Measurements from ENCODE around the gene EBF3. TPM values are rescaled to one million over a fixed set of nuclear protein-coding genes. Genes with fewer than 3 reads are reported as not detected.

EBF3 gene
- total RNA-seq, 1 experiment from 2014 or later = not detected

DNA sequence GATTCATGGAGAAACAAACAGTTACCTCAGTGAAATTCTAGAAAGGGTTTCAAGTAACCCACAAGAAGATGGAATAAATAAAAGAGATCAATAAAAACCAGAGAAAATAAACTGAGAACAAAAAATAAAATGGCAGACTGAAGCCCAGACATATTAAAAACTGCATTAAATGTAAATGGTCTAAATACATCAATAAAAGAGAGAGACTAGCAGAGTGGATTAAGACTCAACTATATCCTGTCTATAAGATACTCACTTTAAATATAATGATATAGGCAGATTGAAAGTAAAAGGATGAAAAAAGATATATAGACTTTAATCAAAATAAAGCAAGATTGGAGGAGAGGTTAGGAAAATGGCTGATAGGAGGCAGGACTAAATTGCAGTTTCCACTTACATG is 18.8 kb upstream of the EBF3 start:
- peaks cover 1% of the 10 kb centered on the region; the same call in 1 of the 2 replicates for H3K27me3 ChIP-seq (ENCODE audit: insufficient read depth, low read depth)
- no peak overlapping the region for H3K4me2 ChIP-seq
- H3F3A ChIP-seq (ENCODE audit: insufficient read depth, low read depth) = no peaks in the 10 kb centered on the region
- H3K36me3 ChIP-seq (ENCODE audit: low read depth) = no peaks in the 10 kb centered on the region
- no peak for DNase-seq
- H4K20me1 ChIP-seq (ENCODE audit: insufficient read depth) = no peaks in the 10 kb centered on the region
- no peak overlapping the region for H3K27ac ChIP-seq
- H3K79me2 ChIP-seq (ENCODE audit: low read depth) = no peaks in the 10 kb centered on the region
- intact Hi-C loops (cut with micrococcal nuclease; ENCODE audit: unreplicated experiment) = no loop called here
- H3K9me3 ChIP-seq (ENCODE audit: insufficient read depth, low read depth) = no peaks in the 10 kb centered on the region
- H3K4me3 ChIP-seq = no peak overlapping the region
- H2AFZ ChIP-seq = no peak overlapping the region
- H3K4me1 ChIP-seq (replicated peaks; ENCODE audit: insufficient read depth) = no peaks in the 10 kb centered on the region
- POLR2A ChIA-PET (ENCODE audit: unreplicated experiment) = no interaction called here
- no TSS peak for BruUV-seq (replicated peaks)
- no peaks in the 10 kb centered on the region for H3K9me2 ChIP-seq (ENCODE audit: insufficient read depth)
- TF ChIP-seq, protein P1, sequence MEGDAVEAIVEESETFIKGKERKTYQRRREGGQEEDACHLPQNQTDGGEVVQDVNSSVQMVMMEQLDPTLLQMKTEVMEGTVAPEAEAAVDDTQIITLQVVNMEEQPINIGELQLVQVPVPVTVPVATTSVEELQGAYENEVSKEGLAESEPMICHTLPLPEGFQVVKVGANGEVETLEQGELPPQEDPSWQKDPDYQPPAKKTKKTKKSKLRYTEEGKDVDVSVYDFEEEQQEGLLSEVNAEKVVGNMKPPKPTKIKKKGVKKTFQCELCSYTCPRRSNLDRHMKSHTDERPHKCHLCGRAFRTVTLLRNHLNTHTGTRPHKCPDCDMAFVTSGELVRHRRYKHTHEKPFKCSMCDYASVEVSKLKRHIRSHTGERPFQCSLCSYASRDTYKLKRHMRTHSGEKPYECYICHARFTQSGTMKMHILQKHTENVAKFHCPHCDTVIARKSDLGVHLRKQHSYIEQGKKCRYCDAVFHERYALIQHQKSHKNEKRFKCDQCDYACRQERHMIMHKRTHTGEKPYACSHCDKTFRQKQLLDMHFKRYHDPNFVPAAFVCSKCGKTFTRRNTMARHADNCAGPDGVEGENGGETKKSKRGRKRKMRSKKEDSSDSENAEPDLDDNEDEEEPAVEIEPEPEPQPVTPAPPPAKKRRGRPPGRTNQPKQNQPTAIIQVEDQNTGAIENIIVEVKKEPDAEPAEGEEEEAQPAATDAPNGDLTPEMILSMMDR (conservative IDR thresholded peaks at IDR 0.05) = no peak
- CTCF ChIA-PET = no interaction called here

DNA sequence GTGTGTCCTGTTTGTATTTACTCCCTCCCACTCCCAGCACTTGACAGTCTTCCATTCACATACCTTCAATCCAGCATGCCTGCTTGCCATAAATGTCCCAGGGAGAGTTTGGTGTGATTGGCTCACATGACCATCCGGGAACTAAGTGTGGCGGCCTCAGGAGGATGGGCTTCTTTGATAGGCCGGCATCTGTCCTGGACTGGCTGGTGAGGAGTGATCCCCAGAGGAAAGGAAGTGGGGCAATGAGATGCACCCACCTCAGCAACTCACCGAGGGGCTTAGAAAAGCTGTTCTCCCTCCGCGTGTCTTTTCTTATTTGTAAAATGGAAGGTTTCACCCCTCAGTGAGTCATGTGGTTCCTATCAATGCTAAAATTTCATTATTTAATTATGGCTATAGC is 14.9 kb upstream of the EBF3 start:
- no peak overlapping the region for H2AFZ ChIP-seq
- no peaks in the 10 kb centered on the region for H3K36me3 ChIP-seq (ENCODE audit: low read depth)
- no peaks in the 10 kb centered on the region for H3K4me1 ChIP-seq (replicated peaks; ENCODE audit: insufficient read depth)
- CTCF ChIA-PET = no interaction called here
- TF ChIP-seq, protein P1 (conservative IDR thresholded peaks at IDR 0.05) = no peak
- no peak for TF ChIP-seq EZH2 (IDR thresholded peaks at IDR 0.05; ENCODE audit: low read depth)
- DNase-seq = no peak
- POLR2A ChIA-PET (ENCODE audit: unreplicated experiment) = no interaction called here
- no peaks in the 10 kb centered on the region for H3F3A ChIP-seq (ENCODE audit: insufficient read depth, low read depth)
- no peaks in the 10 kb centered on the region for H3K9me3 ChIP-seq (ENCODE audit: insufficient read depth, low read depth)
- no peak overlapping the region for H3K27ac ChIP-seq
- H3K4me2 ChIP-seq = no peak overlapping the region
- BruUV-seq (replicated peaks) = no TSS peak
- no peaks in the 10 kb centered on the region for H3K9me2 ChIP-seq (ENCODE audit: insufficient read depth)
- H3K79me2 ChIP-seq (ENCODE audit: low read depth) = no peaks in the 10 kb centered on the region
- H3K27me3 ChIP-seq (ENCODE audit: insufficient read depth, low read depth) = peaks cover 22% of the 10 kb centered on the region
- no peak overlapping the region for H3K4me3 ChIP-seq
- intact Hi-C loops (cut with micrococcal nuclease; ENCODE audit: unreplicated experiment) = no loop called here
- no peaks in the 10 kb centered on the region for H4K20me1 ChIP-seq (ENCODE audit: insufficient read depth)

DNA sequence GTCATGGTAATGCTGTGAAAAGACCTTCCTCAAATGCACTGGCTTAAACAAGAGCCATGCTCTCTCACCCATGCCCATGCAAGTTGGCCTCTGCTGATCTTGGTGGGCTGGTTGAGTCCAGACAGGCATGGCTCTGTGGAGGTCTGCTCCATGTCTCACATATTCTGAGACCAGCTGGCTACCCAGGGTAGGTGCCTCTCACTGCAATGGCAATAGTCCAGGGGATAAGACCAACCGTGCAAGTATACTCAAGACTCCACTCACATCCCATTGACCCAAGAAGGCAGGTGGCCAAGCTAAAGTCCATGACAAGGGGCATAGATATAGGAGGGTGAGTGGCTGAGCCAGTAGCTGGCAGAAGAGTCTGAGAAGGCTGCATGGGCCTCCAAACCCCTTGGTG is 14.2 kb upstream of the EBF3 start:
- Histone ChIP-seq H3K9me3 (ENCODE audit: insufficient read depth, low read depth) (no peaks in the 10 kb centered on the region), H3K27me3 (ENCODE audit: insufficient read depth, low read depth) (peaks cover 24% of the 10 kb centered on the region), H2AFZ (no peak overlapping the region), H3K9me2 (ENCODE audit: insufficient read depth) (no peaks in the 10 kb centered on the region), H3K36me3 (ENCODE audit: low read depth) (no peaks in the 10 kb centered on the region), H3K4me3 (no peak overlapping the region), H4K20me1 (ENCODE audit: insufficient read depth) (no peaks in the 10 kb centered on the region), H3K4me2 (no peak overlapping the region), H3F3A (ENCODE audit: insufficient read depth, low read depth) (no peaks in the 10 kb centered on the region), H3K79me2 (ENCODE audit: low read depth) (no peaks in the 10 kb centered on the region), H3K27ac (no peak overlapping the region), H3K4me1 (replicated peaks; ENCODE audit: insufficient read depth) (no peaks in the 10 kb centered on the region)
- CTCF ChIA-PET = no interaction called here
- intact Hi-C loops (cut with micrococcal nuclease; ENCODE audit: unreplicated experiment) = no loop called here
- BruUV-seq (replicated peaks) = no TSS peak
- no peak for TF ChIP-seq EZH2 (IDR thresholded peaks at IDR 0.05; ENCODE audit: low read depth)
- TF ChIP-seq, protein P1 (conservative IDR thresholded peaks at IDR 0.05) = no peak
- POLR2A ChIA-PET (ENCODE audit: unreplicated experiment) = no interaction called here
- DNase-seq = no peak

Data from PC-9 (cell line).